Mesodermal cell (in vitro differentiated cells): ENCODE data around the gene GJB1.
"Not testable (repeated sequence)": the region's sequence is repeated elsewhere in the genome, so short reads cannot be mapped to it uniquely, and the experiment has no call there.

Experiments
- H3K27ac ChIP-seq: 2 replicates; pipeline ENCODE4 v1.7.0; 2013; ENCODE audit warnings: mild to moderate bottlenecking, low read depth, low read length, moderate library complexity; ENCODE audit not compliant: severe bottlenecking
- H3K36me3 ChIP-seq: 2 replicates; pipeline ENCODE4 v1.7.1; 2013; ENCODE audit warnings: mild to moderate bottlenecking, low read length, moderate library complexity; ENCODE audit not compliant: control insufficient read depth, insufficient read depth
- H3K4me1 ChIP-seq: one replicate; pipeline ENCODE4 v1.7.1; 2013; ENCODE audit warnings: mild to moderate bottlenecking, low read length; ENCODE audit not compliant: insufficient read depth, control insufficient read depth, poor library complexity, severe bottlenecking
- H3K4me3 ChIP-seq: 2 replicates; pipeline ENCODE4 v1.7.0; 2013; ENCODE audit warnings: low read length, control low read depth, mild to moderate bottlenecking; ENCODE audit not compliant: insufficient read depth, poor library complexity, severe bottlenecking; ENCODE audit errors: extremely low read depth
- H3K9me3 ChIP-seq: 2 replicates; pipeline ENCODE4 v1.7.1; 2013; ENCODE audit warnings: mild to moderate bottlenecking, low read length, moderate library complexity; ENCODE audit not compliant: control insufficient read depth
- WGBS, 2 experiments: methylation state at CpG; one replicate each; pipeline ENCODE4 v1.1.5; 2013; ENCODE audit warnings: missing lambda C conversion rate in 2 of 2; ENCODE audit not compliant: insufficient coverage in 2 of 2; 5-methylcytosine and 5-hydroxymethylcytosine counted together

Gene GJB1

GRCh38 chrX:71254092-71254963 is 31.3 kb downstream of the GJB1 start, which contains the start of gene ZMYM3:
Gene ZMYM3, minus strand, starts transcription at chrX:71254140. Its CDS starts 885 bp downstream, at chrX:71253255.
- Histone ChIP-seq H3K9me3 (no peaks in the 10 kb centered on the region), H3K4me3 (peak within 1 kb of the TSS; percentile 60), H3K27ac (peak within 1 kb of the TSS; percentile 57), H3K4me1 (peaks cover 19% of the 10 kb centered on the region), H3K36me3 (peaks cover 17% of the 10 kb centered on the region)
- WGBS, 2 experiments = 0% methylated on average over 3 to 16 of the region's 54 CpGs

GRCh38 chrX:71256051-71256450 is 33.0 kb downstream of the GJB1 start:
- H3K4me1 ChIP-seq = peaks cover 19% of the 10 kb centered on the region
- peaks cover 1% of the 10 kb centered on the region for H3K36me3 ChIP-seq
- H3K4me3 ChIP-seq = no peak overlapping the region
- H3K27ac ChIP-seq = no peak overlapping the region
- WGBS, 2 experiments = 89 to 91% methylated on average over 4 to 5 of the region's 6 CpGs
- no peaks in the 10 kb centered on the region for H3K9me3 ChIP-seq

DNA sequence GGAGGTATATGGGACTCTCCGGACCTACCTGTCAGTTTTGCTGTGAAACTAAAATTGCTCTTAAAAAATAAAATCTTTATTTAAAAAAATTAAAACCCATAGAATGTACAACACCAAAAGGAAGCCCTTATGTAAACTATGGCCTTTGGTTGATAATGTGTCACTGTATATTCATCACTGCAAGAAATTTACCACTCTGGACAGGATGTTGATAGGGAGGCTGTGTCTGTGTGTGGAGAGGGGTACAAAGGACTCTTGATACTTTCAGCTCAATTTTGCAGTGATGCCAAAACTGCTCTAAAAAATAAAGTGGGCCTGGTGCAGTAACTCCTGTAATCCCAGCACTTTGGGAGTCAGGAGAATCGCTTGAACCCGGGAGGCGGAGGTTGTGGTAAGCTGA is 33.8 kb downstream of the GJB1 start:
- no peak overlapping the region for H3K27ac ChIP-seq
- no peaks in the 10 kb centered on the region for H3K36me3 ChIP-seq
- peaks cover 12% of the 10 kb centered on the region for H3K4me1 ChIP-seq
- H3K4me3 ChIP-seq = no peak overlapping the region
- WGBS, 2 experiments = no CpG with 5 or more reads among the region's 4 CpGs
- H3K9me3 ChIP-seq = no peaks in the 10 kb centered on the region

DNA sequence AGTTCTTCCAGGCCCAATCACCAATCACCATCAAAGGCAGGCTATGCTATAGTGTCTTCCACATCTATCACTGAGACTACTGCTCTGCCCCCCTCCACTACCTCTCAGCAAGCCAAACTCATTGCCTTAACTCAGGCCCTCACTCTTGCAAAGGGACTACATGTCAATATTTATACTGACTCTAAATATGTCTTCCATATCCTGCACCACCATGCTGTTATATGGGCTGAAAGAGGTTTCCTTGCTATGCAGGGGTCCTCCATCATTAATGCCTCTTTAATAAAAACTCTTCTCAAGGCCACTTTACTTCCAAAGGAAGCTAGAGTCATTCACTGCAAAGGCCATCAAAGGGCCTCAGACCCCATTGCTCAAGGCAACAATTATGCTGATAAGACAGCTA is 45.6 kb downstream of the GJB1 start:
- H3K36me3 ChIP-seq, H3K4me1 ChIP-seq, H3K27ac ChIP-seq, H3K4me3 ChIP-seq, H3K9me3 ChIP-seq: not testable (repeated sequence)

DNA sequence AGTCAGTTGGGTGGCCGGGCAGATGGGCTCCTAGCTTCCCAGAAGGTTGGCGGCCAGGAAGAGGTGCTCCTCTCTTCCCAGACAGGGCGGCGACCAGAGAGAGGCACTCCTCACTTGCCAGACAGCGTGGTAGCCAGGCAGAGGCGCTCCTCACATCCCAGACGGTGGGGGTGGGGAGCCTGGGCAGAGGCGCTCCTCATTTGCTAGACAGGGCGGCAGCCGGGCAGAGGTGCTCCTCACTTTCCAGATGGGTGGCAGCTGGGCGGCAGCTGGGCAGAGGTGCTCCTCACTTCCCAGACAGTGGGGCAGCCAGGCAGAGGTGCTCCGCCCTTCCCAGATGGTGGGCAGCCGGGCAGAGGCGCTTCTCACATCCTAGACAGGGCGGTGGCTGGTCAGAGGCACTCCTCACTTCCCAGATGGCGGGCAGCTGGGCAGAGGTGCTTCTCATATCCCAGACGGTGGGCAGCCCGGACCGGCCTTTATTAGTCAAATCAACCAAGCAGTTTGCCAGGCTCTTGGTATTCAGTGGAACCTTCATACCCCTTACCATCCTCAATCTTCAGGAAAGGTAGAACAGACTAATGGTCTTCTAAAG is 46.9 kb downstream of the GJB1 start:
- H3K9me3 ChIP-seq = no peaks in the 10 kb centered on the region
- no peaks in the 10 kb centered on the region for H3K4me1 ChIP-seq
- WGBS, 2 experiments = 89 to 90% methylated on average over 4 to 14 of the region's 19 CpGs
- no peaks in the 10 kb centered on the region for H3K36me3 ChIP-seq
- no peak overlapping the region for H3K27ac ChIP-seq
- no peak overlapping the region for H3K4me3 ChIP-seq

DNA sequence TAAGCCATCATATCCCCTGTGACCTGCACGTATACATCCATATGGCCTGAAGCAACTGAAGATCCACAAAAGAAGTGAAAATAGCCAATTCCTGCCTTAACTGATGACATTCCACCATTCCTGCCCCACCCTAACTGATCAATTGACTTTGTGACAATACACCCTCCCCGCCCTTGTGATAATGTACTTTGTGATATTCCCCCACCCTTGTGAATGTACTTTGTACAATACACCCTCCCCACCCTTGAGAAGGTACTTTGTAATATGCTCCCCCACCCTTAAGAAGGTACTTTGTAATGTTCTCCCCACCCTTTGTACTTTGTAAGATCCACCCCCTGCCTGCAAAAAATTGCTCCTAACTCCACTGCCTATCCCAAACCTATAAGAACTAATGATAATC is 49.3 kb downstream of the GJB1 start:
- not testable (repeated sequence) for H3K4me3 ChIP-seq, H3K4me1 ChIP-seq, H3K9me3 ChIP-seq, H3K27ac ChIP-seq, H3K36me3 ChIP-seq
- WGBS, 2 experiments = no CpG with 5 or more reads among the region's 2 CpGs
